NCI-H82 treated with DMSO at 0.1 percent for 48 hours (cell line): ENCODE measurements around the gene ANKZF1.
"Not testable (repeated sequence)": the region's sequence is repeated elsewhere in the genome, so short reads cannot be mapped to it uniquely, and the experiment has no call there.

Source experiments
- DNase-seq: peaks from one replicate; lab custom pipeline; 2025; ENCODE audit not compliant: unreplicated experiment; lab: John Stamatoyannopoulos, UW

The ANKZF1 gene

GRCh38 chr2:219253753-219254589, 24.4 kb downstream of the ANKZF1 start, which contains the start of gene TUBA4A:
TSS of gene TUBA4A (minus strand) at chr2:219253918. CDS start at chr2:219253858, 60 bp downstream.
- peak; percentile 42 for DNase-seq

DNA sequence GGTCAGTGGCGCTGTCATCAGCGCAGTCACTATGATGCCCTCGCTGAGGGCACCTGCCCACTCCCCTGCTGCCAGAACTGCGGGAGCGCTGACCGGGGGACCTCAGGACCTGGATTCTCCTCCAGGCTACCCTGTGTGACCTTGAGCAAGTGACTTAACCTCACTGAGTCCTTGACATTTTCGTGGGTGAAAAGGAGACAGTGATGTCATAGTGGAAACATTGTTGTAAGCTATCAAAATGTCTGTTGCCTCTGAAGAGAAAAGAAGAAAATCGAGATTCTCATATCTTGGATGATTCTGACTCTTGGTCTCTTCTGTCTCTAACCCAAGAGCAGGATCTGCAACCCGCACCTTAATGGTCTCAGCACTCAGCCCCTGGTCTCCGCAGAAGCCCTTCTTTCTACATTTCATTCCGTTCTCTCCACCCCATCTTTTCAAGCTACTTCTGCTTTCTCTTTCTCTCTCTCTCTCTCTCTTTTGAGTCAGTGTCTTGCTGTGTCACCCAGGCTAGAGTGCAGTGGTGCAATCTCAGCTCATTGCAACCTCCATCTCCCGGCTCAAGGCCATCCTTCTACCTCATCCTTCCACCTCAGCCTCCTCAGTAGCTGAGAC, 25.1 kb downstream of the ANKZF1 start:
- no peak for DNase-seq

DNA sequence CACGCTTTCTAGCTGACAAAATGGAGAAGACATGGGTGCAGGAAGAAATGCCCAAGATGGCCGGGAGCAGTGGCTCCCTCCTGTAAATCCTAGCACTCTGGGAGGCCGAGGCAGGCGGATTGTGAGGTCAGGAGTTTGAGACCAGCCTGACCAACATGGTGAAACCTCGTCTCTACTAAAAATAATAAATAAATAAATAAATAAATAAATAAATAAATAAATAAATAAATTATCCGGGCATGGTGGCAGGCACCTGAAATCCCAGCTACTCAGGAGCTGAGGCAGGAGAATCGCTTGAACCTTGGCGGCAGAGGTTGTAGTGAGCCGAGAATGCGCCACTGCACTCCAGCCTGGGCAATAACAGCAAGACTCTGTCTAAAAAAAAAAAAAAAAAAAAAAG, 29.3 kb downstream of the ANKZF1 start:
- DNase-seq: not testable (repeated sequence)

- no peak for DNase-seq
Observed at GRCh38 chr2:219261024-219261855, 31.6 kb downstream of the ANKZF1 start.

GRCh38 chr2:219266232-219266631, 36.6 kb downstream of the ANKZF1 start:
- DNase-seq: no peak

DNA sequence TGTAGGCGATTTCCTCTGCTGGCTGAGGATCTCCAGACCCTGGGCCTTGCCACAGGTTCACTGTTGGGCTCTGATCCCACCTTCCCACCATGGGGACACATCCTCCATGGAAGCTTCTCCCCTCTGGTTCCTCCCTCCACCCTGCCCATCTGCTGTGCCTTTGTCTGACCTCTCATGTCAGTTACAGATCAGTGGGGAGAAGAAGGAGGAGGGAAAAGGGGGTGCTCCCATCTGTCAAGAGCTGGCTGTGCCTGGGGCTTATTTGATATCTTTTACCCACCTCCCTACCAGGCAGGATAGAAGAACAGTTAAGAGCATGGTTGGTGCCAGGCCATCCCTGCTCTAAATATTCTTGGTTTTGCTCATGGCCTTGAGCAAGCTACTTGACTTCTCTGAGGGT, 37.3 kb downstream of the ANKZF1 start:
- no peak for DNase-seq

GRCh38 chr2:219268294-219268693, 38.7 kb downstream of the ANKZF1 start:
- no peak for DNase-seq

- DNase-seq: no peak
Observed at GRCh38 chr2:219269362-219270054, 39.9 kb downstream of the ANKZF1 start.

DNA sequence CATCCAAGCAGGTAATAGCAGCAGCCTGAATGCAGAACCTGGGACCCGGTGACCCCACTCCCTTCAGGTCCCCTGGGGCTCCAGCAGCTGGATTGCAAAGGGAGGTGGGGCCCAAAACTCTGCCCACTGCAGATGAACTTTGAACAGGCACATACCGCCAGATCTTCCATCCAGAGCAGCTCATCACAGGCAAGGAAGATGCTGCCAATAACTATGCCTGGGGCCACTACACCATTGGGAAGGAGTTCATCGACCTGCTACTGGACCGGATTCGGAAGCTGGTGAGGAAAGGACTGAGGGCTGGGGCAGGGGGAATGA, 40.4 kb downstream of the ANKZF1 start:
- no peak for DNase-seq

DNA sequence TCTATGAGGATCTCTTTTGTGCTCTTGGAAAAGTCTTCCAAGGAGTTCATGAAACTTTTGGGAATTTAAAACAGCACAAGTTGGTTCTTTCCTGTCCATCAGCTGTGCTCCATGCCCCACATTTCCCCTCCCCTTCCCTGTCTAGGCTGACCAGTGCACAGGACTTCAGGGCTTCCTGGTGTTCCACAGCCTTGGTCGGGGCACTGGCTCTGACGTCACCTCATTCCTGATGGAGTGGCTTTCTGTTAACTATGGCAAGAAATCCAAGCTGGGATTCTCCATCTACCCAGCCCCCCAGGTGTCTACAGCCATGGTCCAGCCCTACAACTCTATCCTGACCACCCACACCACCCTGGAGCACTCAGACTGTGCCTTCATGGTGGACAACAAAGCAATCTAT, 41.4 kb downstream of the ANKZF1 start:
- no peak for DNase-seq

DNA sequence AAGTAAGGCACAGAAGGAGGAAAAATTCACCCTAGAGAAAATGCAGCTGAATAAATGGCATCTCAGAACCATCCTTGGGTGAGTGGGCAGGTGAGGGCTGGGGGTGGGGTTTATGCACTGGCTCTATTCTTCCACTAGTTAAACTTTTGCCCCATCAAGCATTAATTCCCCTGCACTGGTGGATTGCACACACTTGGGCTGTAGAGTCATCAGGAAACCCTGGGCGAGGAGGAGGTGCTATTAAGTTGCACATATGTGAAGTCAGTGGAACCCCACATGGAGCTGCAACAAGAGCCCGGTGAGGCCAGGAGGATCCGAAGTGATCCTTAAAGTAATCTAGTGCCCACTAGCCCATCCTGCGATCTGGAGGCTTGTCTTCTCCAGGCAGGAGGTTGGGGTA, 42.8 kb downstream of the ANKZF1 start:
- DNase-seq: no peak

- DNase-seq: no peak
Observed at GRCh38 chr2:219272995-219273394, 43.4 kb downstream of the ANKZF1 start.

DNA sequence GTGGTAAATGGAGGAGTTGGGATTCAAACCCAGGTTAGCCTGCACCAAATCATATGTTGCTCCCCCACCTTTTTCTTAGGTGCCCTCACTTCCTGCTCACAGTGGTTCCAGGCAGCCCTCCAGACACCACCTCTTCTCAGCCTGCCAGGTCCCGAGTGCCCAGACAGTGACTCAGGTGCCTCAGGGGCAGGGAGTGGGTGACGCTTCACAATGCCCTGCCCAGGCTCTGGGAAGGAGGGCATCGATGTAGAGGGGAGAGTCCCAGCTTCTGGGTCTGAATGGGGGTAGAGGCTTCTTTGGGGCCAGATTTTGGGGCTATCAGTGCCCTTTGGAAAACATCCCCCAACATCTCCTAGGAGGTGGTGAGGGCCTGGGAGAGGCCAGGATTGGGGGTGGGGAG, 44.3 kb downstream of the ANKZF1 start:
- no peak for DNase-seq

DNA sequence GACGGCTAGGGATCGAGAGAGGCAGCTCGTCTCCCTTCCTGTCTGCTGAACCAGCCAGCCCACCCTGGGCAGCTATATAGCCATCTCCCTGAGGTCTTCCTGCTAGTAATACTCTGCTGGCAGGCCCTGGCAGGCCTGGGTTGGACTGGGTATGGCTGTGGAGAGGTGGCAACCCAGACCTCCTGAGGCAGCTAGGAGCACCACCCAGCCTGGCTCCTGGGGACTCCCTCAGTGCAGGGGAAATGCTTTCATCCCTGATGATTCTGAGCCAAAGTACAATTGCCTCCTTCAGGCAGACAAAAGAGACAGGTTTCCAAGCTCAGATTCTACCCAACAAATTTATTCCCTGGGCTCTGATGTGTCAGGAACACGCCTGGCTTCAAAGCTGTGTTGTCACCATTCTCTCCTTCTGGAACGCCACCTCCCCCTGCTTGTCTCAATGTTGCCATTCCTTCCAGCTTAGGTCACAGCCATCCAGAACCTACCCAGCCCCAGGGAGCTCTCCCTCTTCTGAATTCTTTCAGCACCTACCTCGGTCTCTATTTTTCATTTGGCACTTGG, 44.8 kb downstream of the ANKZF1 start:
- DNase-seq: no peak

DNA sequence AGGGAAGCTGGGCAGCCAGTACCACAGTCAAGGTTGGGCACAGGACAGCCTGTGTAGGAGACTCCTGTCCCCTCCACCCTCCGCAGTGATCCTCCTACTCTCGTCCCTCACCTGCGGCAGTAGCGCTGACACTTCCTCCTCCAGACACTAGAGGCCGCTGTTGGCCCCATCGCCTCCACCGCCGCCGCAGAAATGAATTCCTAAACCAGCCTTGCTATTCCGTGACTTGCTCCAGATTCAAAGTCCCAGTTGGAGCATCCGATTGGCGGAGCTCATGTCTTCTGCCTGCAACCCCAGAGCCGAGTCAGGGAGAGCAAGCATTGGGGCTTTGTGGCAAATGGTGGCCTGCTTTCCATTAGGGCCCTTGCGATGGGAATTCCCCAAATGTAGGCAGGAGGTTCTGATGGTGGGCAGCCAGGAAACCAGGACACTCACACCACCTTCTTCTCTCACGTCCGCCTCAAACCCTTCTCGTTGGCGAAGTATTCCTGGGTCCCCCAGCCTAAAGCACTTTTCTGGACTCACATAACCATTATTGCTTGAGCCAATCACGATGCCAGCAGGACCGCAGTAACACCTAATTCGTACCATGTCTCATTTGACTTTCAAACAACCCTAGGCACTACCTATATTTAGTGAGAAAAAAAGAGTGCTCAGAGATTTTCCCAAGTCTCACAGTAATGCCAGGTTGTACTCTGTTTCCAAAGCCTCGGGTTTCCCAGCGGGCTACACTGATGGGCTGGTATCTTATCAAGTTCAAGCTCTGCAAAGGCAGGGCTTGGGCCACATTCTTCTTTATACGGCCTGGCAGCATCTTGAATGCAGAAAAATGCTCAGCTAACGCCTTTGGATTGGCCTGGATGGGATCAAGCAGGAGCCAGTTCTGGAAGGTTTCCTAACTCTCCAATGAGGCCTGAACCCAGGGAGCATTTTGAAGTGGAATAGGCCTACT, 48.4 kb downstream of the ANKZF1 start:
- DNase-seq: peak; percentile 74

- no peak for DNase-seq
Observed at GRCh38 chr2:219278655-219279150, 49.1 kb downstream of the ANKZF1 start.

- peak; percentile 96 for DNase-seq
Observed at GRCh38 chr2:219279151-219279915, 49.7 kb downstream of the ANKZF1 start, which contains the start of gene DNAJB2. TSS of gene DNAJB2 (plus strand) at chr2:219279366. CDS start at chr2:219279834, 468 bp downstream.

DNA sequence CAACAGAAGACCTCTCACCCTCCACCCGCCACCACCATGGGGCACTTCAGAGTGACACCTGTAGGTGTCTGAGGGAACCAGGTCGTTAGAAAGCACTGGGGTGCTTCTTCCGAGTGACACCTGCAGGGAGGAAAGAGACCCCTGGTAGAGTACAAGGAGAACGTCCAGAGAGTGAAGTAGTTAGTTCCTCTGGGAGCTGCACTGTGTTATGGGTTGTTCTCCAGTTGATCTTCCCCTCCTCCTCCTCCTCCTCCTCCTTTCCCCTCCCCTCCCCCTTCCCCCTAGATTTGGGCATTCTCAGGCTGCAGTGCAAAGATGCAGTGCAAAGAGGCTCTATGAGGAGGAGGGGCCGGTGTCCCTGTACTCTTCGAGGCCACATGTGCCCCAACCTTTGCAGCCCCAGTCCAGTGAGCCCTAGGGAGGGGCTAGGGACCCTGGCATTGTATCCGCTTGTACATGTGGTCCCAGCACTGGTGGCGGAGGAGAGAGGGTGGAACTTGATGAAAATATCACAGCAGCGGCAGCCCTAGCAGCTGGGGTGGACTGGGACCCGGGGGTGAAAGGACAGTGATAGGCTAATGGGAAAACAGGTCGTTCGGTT, 50.4 kb downstream of the ANKZF1 start:
- DNase-seq: no peak
